HUES48 (cell line): ENCODE results near the gene STARD8.

Source experiments
- H3K27ac ChIP-seq: one replicate; pipeline ENCODE4 v1.7.0; 2013; ENCODE audit warnings: low read depth, low read length, inconsistent platforms
- H3K27me3 ChIP-seq: 2 replicates; pipeline ENCODE4 v1.6.1; 2013; ENCODE audit warnings: mild to moderate bottlenecking, low read length; ENCODE audit not compliant: control insufficient read depth, insufficient read depth
- H3K36me3 ChIP-seq: 2 replicates; pipeline ENCODE4 v1.6.1; 2013; ENCODE audit warnings: low read length; ENCODE audit not compliant: control insufficient read depth, insufficient read depth
- H3K4me1 ChIP-seq: 2 replicates; pipeline ENCODE4 v1.6.1; 2013; ENCODE audit warnings: mild to moderate bottlenecking, low read length; ENCODE audit not compliant: control insufficient read depth, insufficient read depth
- H3K4me3 ChIP-seq: 2 replicates; pipeline ENCODE4 v1.5.1; 2013; ENCODE audit warnings: mild to moderate bottlenecking, low read depth, low read length
- H3K9ac ChIP-seq: 2 replicates; pipeline ENCODE4 v1.6.1; 2013; ENCODE audit warnings: mild to moderate bottlenecking, low read depth, low read length, moderate library complexity
- H3K9me3 ChIP-seq: 2 replicates; pipeline ENCODE4 v1.6.1; 2013; ENCODE audit warnings: low read length; ENCODE audit not compliant: control insufficient read depth, insufficient read depth

The STARD8 gene

DNA sequence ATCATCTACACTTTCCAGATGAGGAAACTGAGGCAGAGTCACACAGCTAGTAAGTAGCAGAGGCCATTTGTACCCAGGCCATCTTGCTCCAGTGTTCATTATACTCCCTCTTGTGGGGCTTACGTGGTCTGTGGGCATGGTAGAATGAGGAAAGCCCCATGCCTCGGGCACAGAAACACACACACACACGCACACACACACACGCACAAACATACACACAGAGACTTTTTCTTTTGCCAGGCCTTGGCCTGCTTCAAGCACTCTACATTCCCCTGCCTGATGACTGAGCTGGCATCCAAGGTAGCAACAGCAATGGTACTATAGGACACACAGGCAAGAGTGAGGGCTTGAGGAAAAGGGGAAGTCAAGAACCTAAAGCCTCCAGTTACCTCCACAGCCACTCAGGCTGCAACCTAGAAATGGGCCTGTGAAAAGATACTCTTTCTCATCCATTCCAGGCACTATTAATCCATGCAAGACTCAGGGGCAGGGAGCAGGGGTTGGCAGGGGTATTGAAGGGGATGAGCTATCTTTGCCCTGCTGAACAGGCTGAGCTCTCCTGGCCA lies 43.6 kb downstream of the STARD8 start:
- H3K27me3 ChIP-seq: peaks cover 21% of the 10 kb centered on the region
- H3K9ac ChIP-seq: no peak overlapping the region
- no peaks in the 10 kb centered on the region for H3K36me3 ChIP-seq
- no peak overlapping the region for H3K27ac ChIP-seq
- H3K9me3 ChIP-seq: peaks cover 35% of the 10 kb centered on the region
- no peak overlapping the region for H3K4me3 ChIP-seq
- H3K4me1 ChIP-seq: peaks cover 15% of the 10 kb centered on the region

DNA sequence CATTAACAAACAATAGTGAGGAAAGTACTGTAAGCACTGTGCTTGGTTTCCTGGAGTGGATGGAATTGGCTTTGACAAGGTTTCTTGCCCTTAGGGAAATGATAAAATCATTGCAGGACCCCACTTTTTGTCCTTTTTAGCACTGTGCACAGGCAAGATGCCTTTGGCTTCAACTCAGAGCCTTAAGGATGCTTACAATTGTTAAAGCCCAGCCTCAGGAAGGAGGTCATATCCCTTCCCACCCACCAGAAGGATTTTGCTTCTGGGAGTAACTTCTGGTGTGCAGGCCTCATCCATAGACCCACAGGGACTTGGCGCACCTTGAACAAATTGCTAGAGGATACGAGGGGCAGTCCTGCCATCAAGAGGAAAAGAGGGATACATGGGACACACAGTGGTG lies 44.5 kb downstream of the STARD8 start:
- H3K27ac ChIP-seq: no peak overlapping the region
- H3K36me3 ChIP-seq: no peaks in the 10 kb centered on the region
- no peak overlapping the region for H3K9ac ChIP-seq
- H3K4me3 ChIP-seq: no peak overlapping the region
- H3K27me3 ChIP-seq: peaks cover 15% of the 10 kb centered on the region
- peaks cover 35% of the 10 kb centered on the region for H3K9me3 ChIP-seq
- peaks cover 17% of the 10 kb centered on the region for H3K4me1 ChIP-seq

DNA sequence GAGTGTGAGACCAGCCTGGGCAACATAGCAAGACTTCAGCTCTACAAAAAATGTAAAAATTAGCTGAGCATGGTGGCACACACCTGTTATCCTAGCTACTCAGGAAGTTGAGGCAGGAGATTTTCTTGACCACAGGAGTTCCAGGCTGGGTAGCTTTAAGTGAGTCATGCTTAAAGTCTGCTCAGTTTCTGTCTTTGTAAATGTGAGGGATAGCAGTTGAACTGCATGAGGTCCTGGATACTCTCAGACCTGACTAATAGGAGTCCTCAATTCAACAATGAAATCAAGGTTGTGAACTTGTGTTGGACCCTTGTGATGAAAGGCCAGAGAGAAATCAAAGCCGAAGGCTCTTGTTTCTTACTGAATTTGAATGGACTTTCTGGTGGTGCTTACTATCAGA lies 45.2 kb downstream of the STARD8 start:
- Histone ChIP-seq H3K9ac (no peak overlapping the region), H3K27me3 (peaks cover 10% of the 10 kb centered on the region), H3K4me1 (peaks cover 17% of the 10 kb centered on the region), H3K4me3 (no peak overlapping the region), H3K9me3 (peaks cover 36% of the 10 kb centered on the region), H3K36me3 (no peaks in the 10 kb centered on the region), H3K27ac (no peak overlapping the region)

- Histone ChIP-seq H3K27me3 (peaks cover 10% of the 10 kb centered on the region), H3K9me3 (peaks cover 34% of the 10 kb centered on the region), H3K27ac (no peak overlapping the region), H3K4me3 (peak overlapping the region; percentile 62), H3K9ac (no peak overlapping the region), H3K4me1 (peaks cover 17% of the 10 kb centered on the region), H3K36me3 (no peaks in the 10 kb centered on the region)
These were observed 46.3 kb downstream of the STARD8 start for GRCh38 chrX:68693481-68694434.

GRCh38 chrX:68694435-68695205 lies 47.2 kb downstream of the STARD8 start:
- no peak overlapping the region for H3K27ac ChIP-seq
- peaks cover 34% of the 10 kb centered on the region for H3K9me3 ChIP-seq
- H3K36me3 ChIP-seq: no peaks in the 10 kb centered on the region
- H3K9ac ChIP-seq: no peak overlapping the region
- peaks cover 10% of the 10 kb centered on the region for H3K27me3 ChIP-seq
- H3K4me1 ChIP-seq: peaks cover 17% of the 10 kb centered on the region
- peak overlapping the region; percentile 62 for H3K4me3 ChIP-seq

GRCh38 chrX:68695206-68695845 lies 47.9 kb downstream of the STARD8 start:
- H3K9me3 ChIP-seq: peaks cover 39% of the 10 kb centered on the region
- H3K9ac ChIP-seq: no peak overlapping the region
- no peak overlapping the region for H3K27ac ChIP-seq
- H3K4me1 ChIP-seq: peaks cover 17% of the 10 kb centered on the region
- peaks cover 10% of the 10 kb centered on the region for H3K27me3 ChIP-seq
- H3K36me3 ChIP-seq: no peaks in the 10 kb centered on the region
- H3K4me3 ChIP-seq: no peak overlapping the region

DNA sequence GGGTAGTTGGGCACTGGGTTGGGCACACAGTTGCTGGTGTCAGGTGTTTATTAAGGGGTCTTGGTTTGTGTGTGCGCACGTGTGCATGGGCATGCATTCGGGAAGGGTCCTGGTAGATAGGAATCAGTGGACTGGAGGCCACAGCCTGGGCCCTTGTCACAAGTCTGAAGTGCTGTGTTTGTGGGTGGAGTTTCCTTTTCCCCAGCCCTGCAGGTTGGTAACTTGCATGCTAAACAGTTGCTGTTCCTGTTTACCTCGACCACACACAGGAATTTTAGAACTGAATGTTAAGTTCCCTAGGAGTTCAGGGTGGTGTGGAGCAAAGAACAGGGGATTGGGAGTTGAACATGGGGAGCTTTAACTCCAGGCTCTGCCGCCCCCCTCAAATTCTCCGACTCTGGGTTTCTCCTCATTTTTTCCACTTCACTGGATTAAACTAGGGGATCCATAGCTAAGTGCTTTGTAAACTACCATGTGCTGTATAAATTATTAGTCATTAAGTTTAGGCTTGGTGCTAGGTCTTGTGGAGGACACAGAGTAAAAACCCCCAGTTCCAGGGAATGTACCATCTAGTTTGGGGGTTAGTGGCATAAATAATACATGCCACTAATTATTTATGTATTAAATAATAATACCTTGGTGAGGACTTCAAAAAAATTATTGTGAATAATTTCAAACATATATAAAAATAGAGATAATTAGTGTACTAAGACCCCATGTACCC lies 49.0 kb downstream of the STARD8 start:
- peaks cover 17% of the 10 kb centered on the region for H3K4me1 ChIP-seq
- peaks cover 42% of the 10 kb centered on the region for H3K9me3 ChIP-seq
- H3K4me3 ChIP-seq: no peak overlapping the region
- peaks cover 10% of the 10 kb centered on the region for H3K27me3 ChIP-seq
- H3K9ac ChIP-seq: no peak overlapping the region
- H3K36me3 ChIP-seq: no peaks in the 10 kb centered on the region
- H3K27ac ChIP-seq: no peak overlapping the region

DNA sequence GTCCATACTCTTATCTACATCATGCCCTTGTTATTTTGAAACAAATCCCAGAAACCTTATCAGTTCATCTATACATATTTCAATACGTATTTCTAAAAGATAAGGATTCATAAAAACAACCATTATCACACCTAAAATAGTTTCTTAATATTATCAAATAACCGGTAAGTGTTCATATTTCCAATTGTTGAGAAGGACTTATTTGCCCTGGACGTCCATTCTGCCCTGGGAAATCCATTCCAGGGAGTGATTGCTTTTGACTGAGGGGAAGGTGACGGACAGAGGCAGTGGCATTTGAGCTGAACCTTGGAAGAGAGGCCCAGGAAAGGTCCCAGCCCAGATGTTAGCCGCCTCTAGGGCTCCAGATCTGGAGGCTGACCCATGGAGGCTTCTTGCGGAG lies 49.6 kb downstream of the STARD8 start:
- Histone ChIP-seq H3K27me3 (peaks cover 10% of the 10 kb centered on the region; the same call in 1 of the 2 replicates), H3K9ac (no peak overlapping the region), H3K36me3 (no peaks in the 10 kb centered on the region), H3K27ac (no peak overlapping the region), H3K4me1 (peaks cover 17% of the 10 kb centered on the region), H3K4me3 (no peak overlapping the region), H3K9me3 (peaks cover 46% of the 10 kb centered on the region)

GRCh38 chrX:68697465-68698125 lies 50.1 kb downstream of the STARD8 start:
- Histone ChIP-seq H3K9me3 (peaks cover 46% of the 10 kb centered on the region), H3K4me3 (no peak overlapping the region), H3K27ac (no peak overlapping the region), H3K9ac (no peak overlapping the region), H3K27me3 (peaks cover 10% of the 10 kb centered on the region; the same call in 1 of the 2 replicates), H3K36me3 (no peaks in the 10 kb centered on the region), H3K4me1 (peaks cover 17% of the 10 kb centered on the region)

- Histone ChIP-seq H3K27me3 (peaks cover 9% of the 10 kb centered on the region; the same call in 1 of the 2 replicates), H3K36me3 (no peaks in the 10 kb centered on the region), H3K9me3 (peaks cover 42% of the 10 kb centered on the region), H3K27ac (no peak overlapping the region), H3K4me1 (peaks cover 17% of the 10 kb centered on the region), H3K9ac (no peak overlapping the region), H3K4me3 (no peak overlapping the region)
These were observed 51.5 kb downstream of the STARD8 start for GRCh38 chrX:68698942-68699341.
